GM12874 (cell line): ENCODE results near the gene SF3B4.
A peak's percentile ranks its signal among the peaks of the same experiment; 100 is the strongest.

Experiments
- CTCF ChIP-seq: IDR thresholded peaks from 2 replicates; pipeline ENCODE4 v1.5.1; 2011; ENCODE audit warnings: low read depth, mild to moderate bottlenecking, control low read depth, low read length, moderate library complexity; ENCODE audit not compliant: insufficient read depth

Gene SF3B4

GRCh38 chr1:149963358-149963757 is 35.8 kb upstream of the SF3B4 start:
- TF ChIP-seq CTCF = no peak

DNA sequence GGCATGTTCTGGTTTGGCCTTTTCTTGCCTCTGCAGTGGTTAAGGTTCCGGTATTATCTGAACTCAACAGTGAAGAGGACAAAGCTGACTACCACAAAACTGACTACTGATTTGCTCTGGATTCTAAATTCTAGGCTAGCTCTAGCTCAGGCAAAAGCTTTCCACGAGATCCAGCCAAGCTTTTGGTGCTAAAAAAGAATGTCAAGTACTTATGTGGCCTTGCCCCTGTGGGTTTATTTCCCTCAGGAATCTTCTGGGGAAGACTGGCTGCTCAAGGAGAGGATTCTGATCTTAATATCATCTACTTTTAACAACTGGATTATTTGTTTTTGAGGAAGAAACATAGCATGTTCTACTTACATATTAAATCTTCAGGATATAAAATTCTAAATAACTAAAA is 35.1 kb upstream of the SF3B4 start:
- TF ChIP-seq CTCF = no peak

GRCh38 chr1:149962039-149962647 is 34.5 kb upstream of the SF3B4 start:
- peak; percentile 57 for TF ChIP-seq CTCF

DNA sequence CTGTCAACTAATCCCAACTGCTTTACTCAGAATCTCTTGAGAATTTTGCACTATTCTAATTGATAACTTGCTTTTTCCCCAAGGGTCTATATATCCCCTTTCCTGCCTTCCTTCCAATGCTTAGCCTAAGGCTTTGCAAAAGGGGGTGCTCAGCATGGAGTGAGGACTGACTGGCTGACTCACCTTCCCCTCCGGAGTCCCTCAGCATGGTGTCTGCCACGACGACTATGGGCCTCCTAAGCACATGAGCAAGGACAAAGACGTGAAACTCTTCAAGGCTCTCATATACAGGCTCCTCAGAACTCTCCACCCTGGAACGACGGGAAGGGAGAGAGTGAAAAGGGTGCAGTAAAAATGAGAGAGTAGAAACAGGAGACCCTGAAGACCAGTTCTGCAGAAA is 22.3 kb upstream of the SF3B4 start:
- no peak for TF ChIP-seq CTCF

- TF ChIP-seq CTCF = no peak
Observed at GRCh38 chr1:149945206-149945605, 17.6 kb upstream of the SF3B4 start.

DNA sequence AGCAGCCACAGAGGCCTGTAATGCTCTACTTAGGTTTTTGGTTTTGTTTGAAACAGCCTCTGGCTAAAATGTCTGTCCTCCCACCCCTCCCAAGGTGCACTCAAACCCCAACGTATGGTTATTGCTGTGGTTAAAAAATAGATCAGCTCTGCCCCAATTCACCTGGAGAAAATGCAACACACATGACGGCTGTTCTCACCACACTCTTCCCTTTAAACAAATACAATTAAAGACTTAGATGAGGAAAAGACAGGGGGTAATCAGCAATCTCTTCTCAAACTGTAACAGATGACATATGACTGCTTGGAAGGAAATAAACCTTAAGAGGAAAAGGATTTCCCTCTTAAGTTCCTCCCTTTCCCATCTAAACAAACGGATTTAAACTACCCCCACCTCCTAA is 15.3 kb upstream of the SF3B4 start:
- TF ChIP-seq CTCF = no peak

DNA sequence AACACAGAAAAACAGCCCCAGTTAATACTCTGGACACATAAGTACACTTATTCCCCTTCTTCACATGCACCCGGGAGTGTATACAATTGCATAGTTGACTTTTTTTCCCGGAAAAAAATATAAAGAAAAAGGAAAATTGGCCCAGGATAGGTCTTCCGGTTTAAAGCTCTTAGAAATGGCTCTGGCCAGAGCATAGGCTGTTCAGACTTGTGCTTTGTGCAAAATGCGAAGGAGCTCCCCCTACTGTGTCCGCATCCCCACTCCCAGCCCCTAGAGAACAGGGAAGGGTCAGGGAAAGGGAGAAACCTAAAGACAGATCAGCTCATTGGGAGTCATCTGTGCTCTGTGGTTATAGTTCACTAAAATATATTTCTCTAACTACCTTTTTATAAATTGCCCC is 14.6 kb upstream of the SF3B4 start:
- TF ChIP-seq CTCF = no peak
